Eye (tissue), 1 donor: ENCODE data around the gene NDUFAF7.
"Not testable (repeated sequence)": the region's sequence is repeated elsewhere in the genome, so short reads cannot be mapped to it uniquely, and the experiment has no call there.

ENCODE experiments used
- DNase-seq: peaks from one replicate; pipeline ENCODE4 v3.0.0-alpha.2; 2015

The NDUFAF7 gene

GRCh38 chr2:37283207-37283606 lies 51.7 kb downstream of the NDUFAF7 start:
- no peak for DNase-seq

GRCh38 chr2:37284381-37284780 lies 52.9 kb downstream of the NDUFAF7 start:
- peak; percentile 23 for DNase-seq

DNA sequence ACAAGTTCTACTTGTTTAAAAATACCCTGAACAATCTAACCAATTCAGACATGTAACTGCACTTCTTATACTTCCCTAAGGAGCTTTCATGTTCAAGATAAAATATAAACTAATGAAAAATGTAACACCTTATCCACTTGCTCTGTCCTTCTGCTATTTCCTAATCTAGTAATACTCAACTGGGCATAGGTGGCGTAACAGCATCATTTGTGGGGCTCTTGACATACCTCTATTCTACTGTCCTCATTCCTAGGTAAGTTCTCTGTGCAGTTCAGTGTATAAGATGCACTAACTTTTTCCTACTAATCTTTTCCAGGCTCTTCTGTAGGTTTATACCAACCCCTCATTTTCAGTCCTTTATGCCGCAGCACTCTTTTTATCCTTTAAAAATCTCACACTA lies 56.5 kb downstream of the NDUFAF7 start:
- no peak for DNase-seq

GRCh38 chr2:37291680-37292079 lies 60.2 kb downstream of the NDUFAF7 start:
- no peak for DNase-seq

- DNase-seq: not testable (repeated sequence)
These were observed 63.4 kb downstream of the NDUFAF7 start for GRCh38 chr2:37294858-37295257.

DNA sequence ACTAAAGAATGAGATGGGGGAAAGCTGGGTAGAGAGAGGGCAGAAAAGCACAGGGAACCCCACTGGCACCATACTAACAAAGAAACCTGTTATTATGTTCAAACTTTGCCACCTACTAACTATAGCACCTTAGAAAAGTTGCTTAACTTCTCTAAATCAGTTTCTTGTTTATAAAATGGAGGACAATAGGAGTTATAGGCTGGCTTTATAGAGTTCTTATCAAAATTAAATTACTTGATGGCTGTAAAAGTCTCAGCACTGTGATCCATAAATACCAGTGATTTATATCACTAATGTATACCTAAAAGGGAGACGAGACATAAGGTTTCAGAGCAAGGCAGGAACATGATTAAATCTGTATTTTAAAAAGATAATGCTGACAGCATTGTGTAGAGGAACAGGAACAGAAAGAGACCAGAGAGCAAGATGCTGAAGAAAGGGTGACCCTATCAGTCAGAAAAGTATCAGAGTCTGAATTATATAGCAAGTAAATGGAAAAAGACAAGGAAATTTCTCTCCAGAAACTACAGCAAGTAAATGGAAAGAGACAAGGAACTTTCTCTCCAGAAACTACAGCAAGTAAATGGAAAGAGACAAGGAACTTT lies 64.1 kb downstream of the NDUFAF7 start:
- no peak for DNase-seq

DNA sequence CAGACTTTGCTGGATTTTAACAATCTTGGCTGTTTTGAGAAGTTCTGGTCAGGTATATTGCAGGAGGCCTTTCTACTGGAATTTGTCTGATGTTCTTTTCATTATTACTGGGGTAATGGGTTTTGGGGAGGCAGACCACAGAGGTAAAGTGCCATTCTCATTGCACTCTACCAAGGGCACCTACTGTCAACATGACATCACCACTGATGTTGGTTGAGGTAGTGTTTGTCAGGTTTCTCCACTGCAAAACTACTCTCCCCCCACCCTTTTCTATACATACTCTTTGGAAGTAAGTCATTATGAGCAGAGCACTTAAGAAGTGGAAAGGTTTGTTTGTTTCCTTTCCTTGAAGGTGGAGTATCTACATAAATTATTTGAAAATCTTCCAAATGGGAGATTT lies 66.2 kb downstream of the NDUFAF7 start:
- DNase-seq: no peak
